SK-N-SH (cell line): ENCODE results near the gene RASAL3. TPM values are rescaled to one million over a fixed set of nuclear protein-coding genes. Genes with fewer than 3 reads are reported as not detected.

ENCODE experiments used
- CTCF ChIA-PET: fragments of 300-600, 350-600 bp; formaldehyde crosslinking; extraction: SDS; loops from one replicate; lab custom pipeline; 2021; lab: Yijun Ruan, JAX
- POLR2A ChIA-PET: fragments of 350-600 bp; sonication (Branson Sonifier 250); formaldehyde crosslinking; extraction: SDS; loops from one replicate; lab custom pipeline; 2020; ENCODE audit warnings: antibody characterized with exemption, inconsistent platforms; lab: Yijun Ruan, JAX
- DNase-seq: peaks from one replicate; pipeline ENCODE4 v3.0.0; 2012
- H2AFZ ChIP-seq: fragments of 200-600 bp; sonication (generic); 2 replicates; pipeline ENCODE4 v1.8.1; 2016; ENCODE audit warnings: antibody characterized with exemption, mild to moderate bottlenecking, low read depth
- H3F3A ChIP-seq: fragments of 200-600 bp; sonication (generic); replicated peaks from 2 replicates; pipeline ENCODE3; 2016; ENCODE audit warnings: antibody characterized with exemption, mild to moderate bottlenecking; ENCODE audit not compliant: insufficient read depth
- H3K27ac ChIP-seq, 2 experiments: fragments of 200-500 bp in 1 of 2; fragments of 200-600 bp in 1 of 2; sonication (Bioruptor generic) in 1 of 2; sonication (generic), shearing (Covaris generic) in 1 of 2; 2 replicates each; pipeline versions ENCODE4 v1.5.1 to v1.6.1; 2014 to 2016; ENCODE audit warnings: low read depth in 2 of 2, inconsistent platforms in 1 of 2, low read length in 1 of 2, mild to moderate bottlenecking in 1 of 2, mixed read lengths in 1 of 2
- H3K27me3 ChIP-seq: fragments of 200-600 bp; sonication (generic), shearing (Covaris generic); 2 replicates; pipeline ENCODE4 v1.6.1; 2016; ENCODE audit warnings: mixed run types; ENCODE audit not compliant: insufficient read depth
- H3K36me3 ChIP-seq, 2 experiments: fragments of 200-500 bp in 1 of 2; fragments of 200-600 bp in 1 of 2; sonication (Bioruptor generic) in 1 of 2; sonication (generic) in 1 of 2; replicated peaks in 1 of 2; 2 replicates each; pipeline versions ENCODE3 to v1.5.1; 2014 to 2016; ENCODE audit warnings: low read length in 1 of 2, mild to moderate bottlenecking in 1 of 2; ENCODE audit not compliant: insufficient read depth in 2 of 2, control insufficient read depth in 1 of 2
- H3K4me1 ChIP-seq, 2 experiments: fragments of 200-500 bp in 1 of 2; fragments of 200-600 bp in 1 of 2; sonication (Bioruptor generic) in 1 of 2; sonication (generic), shearing (Covaris generic) in 1 of 2; 2 replicates each; pipeline versions ENCODE4 v1.5.1 to v1.6.1; 2014 to 2016; ENCODE audit warnings: low read depth in 1 of 2, low read length in 1 of 2, mixed run types in 1 of 2; ENCODE audit not compliant: insufficient read depth in 2 of 2, control insufficient read depth in 1 of 2
- H3K4me2 ChIP-seq: fragments of 200-600 bp; sonication (generic), shearing (Covaris generic); 2 replicates; pipeline ENCODE4 v1.6.1; 2017; ENCODE audit warnings: mixed run types
- H3K4me3 ChIP-seq, 2 experiments: fragments of 200-500 bp in 1 of 2; fragments of 200-600 bp in 1 of 2; sonication (Bioruptor generic) in 1 of 2; sonication (generic), shearing (Covaris generic) in 1 of 2; 2 replicates each; pipeline versions ENCODE4 v1.5.1 to v1.8.1; 2014 to 2016; ENCODE audit warnings: low read depth in 2 of 2, inconsistent platforms in 1 of 2, low read length in 1 of 2, mild to moderate bottlenecking in 1 of 2, mixed read lengths in 1 of 2, moderate library complexity in 1 of 2
- H3K79me2 ChIP-seq: fragments of 200-600 bp; sonication (generic); 2 replicates; pipeline ENCODE4 v1.8.1; 2017; ENCODE audit warnings: mild to moderate bottlenecking; ENCODE audit not compliant: insufficient read depth
- H3K9ac ChIP-seq: fragments of 200-600 bp; sonication (generic); 2 replicates; pipeline ENCODE4 v1.6.1; 2017; ENCODE audit warnings: mixed run types
- H3K9me2 ChIP-seq: fragments of 200-600 bp; sonication (generic); 2 replicates; pipeline ENCODE4 v1.6.1; 2017; ENCODE audit warnings: mixed run types
- H3K9me3 ChIP-seq: fragments of 200-600 bp; sonication (generic); 2 replicates; pipeline ENCODE4 v1.6.1; 2017; ENCODE audit warnings: mixed run types, mild to moderate bottlenecking, moderate library complexity
- H4K20me1 ChIP-seq: fragments of 200-600 bp; sonication (generic); 2 replicates; pipeline ENCODE4 v1.6.1; 2017; ENCODE audit warnings: mild to moderate bottlenecking, mixed run types; ENCODE audit not compliant: insufficient read depth
- CHD2 ChIP-seq: fragments of 150-350 bp; IDR thresholded peaks from 2 replicates; pipeline ENCODE4 v1.6.1; 2018; ENCODE audit warnings: low read length; ENCODE audit not compliant: partially characterized antibody
- ELF1 ChIP-seq: IDR thresholded peaks from 2 replicates; pipeline ENCODE4 v1.4.0; 2012
- EZH2phosphoT487 ChIP-seq: fragments of 200-600 bp; sonication (generic); IDR thresholded peaks from 2 replicates; pipeline ENCODE4 v1.6.1; 2017; ENCODE audit warnings: low read depth, mixed run types, mild to moderate bottlenecking, antibody characterized with exemption, moderate library complexity, borderline replicate concordance
- FOSL2 ChIP-seq: IDR thresholded peaks from 2 replicates; pipeline ENCODE4 v1.4.0; 2012; ENCODE audit warnings: low read depth, mild to moderate bottlenecking, moderate library complexity, borderline replicate concordance
- FOXJ3 ChIP-seq: sonication (generic); formaldehyde crosslinking; IDR thresholded peaks from 2 replicates; pipeline ENCODE4 v1.5.1; 2020; ENCODE audit warnings: mild to moderate bottlenecking, missing genetic modification reagents
- GABPA ChIP-seq: IDR thresholded peaks from 2 replicates; pipeline ENCODE4 v1.4.0; 2012; ENCODE audit warnings: low read depth, mild to moderate bottlenecking
- MEF2A ChIP-seq: IDR thresholded peaks from 2 replicates; pipeline ENCODE4 v1.4.0; 2012; ENCODE audit warnings: low read depth, borderline replicate concordance
- POLR2AphosphoS5 ChIP-seq: IDR thresholded peaks from 2 replicates; pipeline ENCODE4 v1.6.1; 2012; ENCODE audit warnings: low read depth, low read length
- RAD21 ChIP-seq: IDR thresholded peaks from 2 replicates; pipeline ENCODE4 v1.6.1; 2012; ENCODE audit warnings: mild to moderate bottlenecking, low read length
- RXRA ChIP-seq: IDR thresholded peaks from 2 replicates; pipeline ENCODE4 v1.4.0; 2012; ENCODE audit warnings: low read depth, mild to moderate bottlenecking, borderline replicate concordance
- SMC3 ChIP-seq: IDR thresholded peaks from 2 replicates; pipeline ENCODE4 v1.6.1; 2012; ENCODE audit warnings: low read depth, low read length, improper control_type of control experiment
- TAF1 ChIP-seq: IDR thresholded peaks from 2 replicates; pipeline ENCODE4 v1.6.1; 2012; ENCODE audit warnings: low read depth, mild to moderate bottlenecking, low read length, moderate library complexity, borderline replicate concordance
- TEAD4 ChIP-seq: IDR thresholded peaks from 2 replicates; pipeline ENCODE4 v1.4.0; 2012; ENCODE audit warnings: mild to moderate bottlenecking, borderline replicate concordance; ENCODE audit not compliant: insufficient read depth
- WGBS: methylation state at CpG from one replicate; pipeline ENCODE4 v1.1.6; 2017; ENCODE audit warnings: low lambda C conversion rate; 5-methylcytosine and 5-hydroxymethylcytosine counted together
- polyA plus RNA-seq, 3 experiments: library from polyadenylated mRNA; depleted of rRNA; stranded (reverse); fragments of >200 nt; gene quantifications; 2 replicates each; pipeline ENCODE4 v1.2.3, GENCODE V29; 2012
- TF ChIP-seq, protein P1 (sequence below): fragments of 200-600 bp; sonication (generic); IDR thresholded peaks from 2 replicates; pipeline ENCODE4 v1.6.1; 2017; ENCODE audit warnings: antibody characterized with exemption, mild to moderate bottlenecking, moderate library complexity
- TF ChIP-seq, protein P2 (sequence below): IDR thresholded peaks from 2 replicates; pipeline ENCODE4 v1.4.0; 2012; ENCODE audit warnings: low read depth
- TF ChIP-seq, protein P3 (sequence below): fragments of 150-350 bp; IDR thresholded peaks from 2 replicates; pipeline ENCODE4 v1.6.1; 2017; ENCODE audit warnings: antibody characterized with exemption, low read length, low read depth, borderline replicate concordance
- TF ChIP-seq, protein P4 (sequence below): fragments of 150-350 bp; IDR thresholded peaks from 2 replicates; pipeline ENCODE4 v1.6.1; 2016; ENCODE audit warnings: mild to moderate bottlenecking, low read depth, low read length

The RASAL3 gene
- polyA plus RNA-seq, 1 of the 3 experiments (the other 2 are of a cell fraction) = 0.02 TPM

DNA sequence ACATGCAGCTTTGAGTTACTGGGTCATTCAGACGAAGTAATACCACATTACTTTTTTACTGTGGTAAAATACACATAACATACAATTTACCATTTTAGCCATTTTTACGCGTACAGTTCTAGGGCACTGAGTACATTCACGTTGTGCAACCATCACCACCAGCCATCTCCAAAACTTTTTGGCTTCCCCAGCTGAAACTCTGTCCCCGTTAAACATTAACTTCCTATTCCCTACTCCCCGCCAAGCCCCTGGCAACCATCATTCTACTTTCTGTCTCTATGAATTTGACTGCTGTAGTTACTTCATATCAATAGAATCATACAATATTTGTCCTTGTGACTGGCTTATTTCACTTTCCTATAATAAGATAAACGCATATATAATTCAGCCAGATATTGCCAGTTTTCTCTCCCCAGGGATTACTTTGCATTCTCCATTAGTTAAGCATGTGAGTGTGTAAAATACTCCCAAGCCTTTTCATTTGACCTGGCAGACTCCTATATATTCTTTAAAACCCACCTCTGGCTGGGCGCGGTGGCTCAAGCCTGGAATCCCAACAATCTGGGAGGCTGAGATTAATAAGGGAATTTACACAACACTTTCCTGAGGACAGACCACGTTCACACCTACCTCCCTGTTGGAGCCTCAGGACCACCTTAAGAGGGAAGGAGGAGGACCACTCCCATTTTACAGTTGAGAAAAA lies 34.0 kb upstream of the RASAL3 start:
- 41% methylated on average over 10 of the region's 10 CpGs for WGBS

DNA sequence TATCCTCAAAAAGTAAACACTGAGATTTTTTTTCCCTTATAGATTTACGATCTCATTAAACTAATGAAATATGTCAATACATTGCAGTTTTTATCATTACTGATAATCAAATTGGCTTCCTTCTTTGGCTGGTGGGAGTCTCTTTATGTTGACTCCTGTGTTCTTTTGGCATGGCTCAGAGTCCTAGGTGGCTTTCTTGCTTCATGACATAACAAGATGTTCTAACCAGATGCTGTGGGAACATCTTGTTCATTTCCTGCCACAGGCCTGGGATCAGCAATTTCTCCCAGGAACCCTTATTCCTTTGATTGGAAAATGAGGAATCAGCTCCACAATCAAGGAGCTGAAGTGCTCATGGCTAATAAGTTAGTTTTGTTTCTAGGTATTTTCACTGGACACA lies 30.8 kb upstream of the RASAL3 start:
- 12% methylated on average over 1 of the region's 1 CpG for WGBS
- no peaks in the 10 kb centered on the region for H3K9me3 ChIP-seq
- ChIA-PET POLR2A (no interaction called here), CTCF (no interaction called here)
- no peak overlapping the region for H3K4me2 ChIP-seq
- no peak for TF ChIP-seq FOXJ3 (CRISPR knock-in tag)
- TF ChIP-seq, protein P1, sequence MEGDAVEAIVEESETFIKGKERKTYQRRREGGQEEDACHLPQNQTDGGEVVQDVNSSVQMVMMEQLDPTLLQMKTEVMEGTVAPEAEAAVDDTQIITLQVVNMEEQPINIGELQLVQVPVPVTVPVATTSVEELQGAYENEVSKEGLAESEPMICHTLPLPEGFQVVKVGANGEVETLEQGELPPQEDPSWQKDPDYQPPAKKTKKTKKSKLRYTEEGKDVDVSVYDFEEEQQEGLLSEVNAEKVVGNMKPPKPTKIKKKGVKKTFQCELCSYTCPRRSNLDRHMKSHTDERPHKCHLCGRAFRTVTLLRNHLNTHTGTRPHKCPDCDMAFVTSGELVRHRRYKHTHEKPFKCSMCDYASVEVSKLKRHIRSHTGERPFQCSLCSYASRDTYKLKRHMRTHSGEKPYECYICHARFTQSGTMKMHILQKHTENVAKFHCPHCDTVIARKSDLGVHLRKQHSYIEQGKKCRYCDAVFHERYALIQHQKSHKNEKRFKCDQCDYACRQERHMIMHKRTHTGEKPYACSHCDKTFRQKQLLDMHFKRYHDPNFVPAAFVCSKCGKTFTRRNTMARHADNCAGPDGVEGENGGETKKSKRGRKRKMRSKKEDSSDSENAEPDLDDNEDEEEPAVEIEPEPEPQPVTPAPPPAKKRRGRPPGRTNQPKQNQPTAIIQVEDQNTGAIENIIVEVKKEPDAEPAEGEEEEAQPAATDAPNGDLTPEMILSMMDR = no peak
- TF ChIP-seq, protein P2, sequence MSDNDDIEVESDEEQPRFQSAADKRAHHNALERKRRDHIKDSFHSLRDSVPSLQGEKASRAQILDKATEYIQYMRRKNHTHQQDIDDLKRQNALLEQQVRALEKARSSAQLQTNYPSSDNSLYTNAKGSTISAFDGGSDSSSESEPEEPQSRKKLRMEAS = no peak
- TF ChIP-seq POLR2AphosphoS5 = no peak
- TF ChIP-seq TEAD4 = no peak
- TF ChIP-seq EZH2phosphoT487 = no peak
- no peak for TF ChIP-seq FOSL2
- TF ChIP-seq, protein P3, sequence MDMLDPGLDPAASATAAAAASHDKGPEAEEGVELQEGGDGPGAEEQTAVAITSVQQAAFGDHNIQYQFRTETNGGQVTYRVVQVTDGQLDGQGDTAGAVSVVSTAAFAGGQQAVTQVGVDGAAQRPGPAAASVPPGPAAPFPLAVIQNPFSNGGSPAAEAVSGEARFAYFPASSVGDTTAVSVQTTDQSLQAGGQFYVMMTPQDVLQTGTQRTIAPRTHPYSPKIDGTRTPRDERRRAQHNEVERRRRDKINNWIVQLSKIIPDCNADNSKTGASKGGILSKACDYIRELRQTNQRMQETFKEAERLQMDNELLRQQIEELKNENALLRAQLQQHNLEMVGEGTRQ = no peak
- no peak for TF ChIP-seq RAD21
- no peak overlapping the region for H3K27ac ChIP-seq
- no peaks in the 10 kb centered on the region for H3F3A ChIP-seq
- no peak for DNase-seq
- H3K4me1 ChIP-seq = no peaks in the 10 kb centered on the region
- no peaks in the 10 kb centered on the region for H3K36me3 ChIP-seq
- no peak overlapping the region for H3K4me3 ChIP-seq
- no peaks in the 10 kb centered on the region for H3K79me2 ChIP-seq
- peaks cover 11% of the 10 kb centered on the region; the same call in 1 of the 2 replicates for H3K27me3 ChIP-seq
- no peaks in the 10 kb centered on the region for H3K9me2 ChIP-seq
- H3K9ac ChIP-seq = no peak overlapping the region
- no peak overlapping the region for H2AFZ ChIP-seq
- no peaks in the 10 kb centered on the region for H4K20me1 ChIP-seq

More for the DNA sequence above, 34.0 kb upstream of the RASAL3 start:
- TF ChIP-seq RXRA (no peak), GABPA (no peak), TAF1 (no peak), CHD2 (no peak), MEF2A (no peak), SMC3 (no peak), ELF1 (no peak), EZH2phosphoT487 (no peak), POLR2AphosphoS5 (no peak)
- TF ChIP-seq, protein P2 = no peak
- TF ChIP-seq, protein P4, sequence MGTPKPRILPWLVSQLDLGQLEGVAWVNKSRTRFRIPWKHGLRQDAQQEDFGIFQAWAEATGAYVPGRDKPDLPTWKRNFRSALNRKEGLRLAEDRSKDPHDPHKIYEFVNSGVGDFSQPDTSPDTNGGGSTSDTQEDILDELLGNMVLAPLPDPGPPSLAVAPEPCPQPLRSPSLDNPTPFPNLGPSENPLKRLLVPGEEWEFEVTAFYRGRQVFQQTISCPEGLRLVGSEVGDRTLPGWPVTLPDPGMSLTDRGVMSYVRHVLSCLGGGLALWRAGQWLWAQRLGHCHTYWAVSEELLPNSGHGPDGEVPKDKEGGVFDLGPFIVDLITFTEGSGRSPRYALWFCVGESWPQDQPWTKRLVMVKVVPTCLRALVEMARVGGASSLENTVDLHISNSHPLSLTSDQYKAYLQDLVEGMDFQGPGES = no peak
- H3K36me3 ChIP-seq = no peaks in the 10 kb centered on the region
- H3K9me2 ChIP-seq = no peaks in the 10 kb centered on the region
- no peaks in the 10 kb centered on the region for H3F3A ChIP-seq
- H3K27ac ChIP-seq = no peak overlapping the region
- ChIA-PET CTCF (no interaction called here), POLR2A (no interaction called here)
- no peaks in the 10 kb centered on the region for H4K20me1 ChIP-seq
- H3K9ac ChIP-seq = no peak overlapping the region
- H3K79me2 ChIP-seq = no peaks in the 10 kb centered on the region
- DNase-seq = no peak
- no peaks in the 10 kb centered on the region for H3K9me3 ChIP-seq
- H2AFZ ChIP-seq = no peak overlapping the region
- no peaks in the 10 kb centered on the region for H3K4me1 ChIP-seq
- no peak overlapping the region for H3K4me2 ChIP-seq
- no peak overlapping the region for H3K4me3 ChIP-seq
- H3K27me3 ChIP-seq = peaks cover 22% of the 10 kb centered on the region; the same call in 1 of the 2 replicates
